Type B pancreatic cell (in vitro differentiated cells): ENCODE results near the gene SRRM2. TPM values are rescaled to one million over a fixed set of nuclear protein-coding genes. Genes with fewer than 3 reads are reported as not detected.

Experiments
- DNase-seq: peaks from one replicate; pipeline ENCODE4 v3.0.0; 2021; ENCODE audit warnings: mixed read lengths; ENCODE audit not compliant: unreplicated experiment; ENCODE audit errors: extremely low spot score
- H3K27ac Mint-ChIP-seq: 2 replicates; pipeline ENCODE4 v1.8.0; 2021; ENCODE audit warnings: mild to moderate bottlenecking, mixed read lengths
- H3K27me3 Mint-ChIP-seq: 2 replicates; pipeline ENCODE4 v1.8.0; 2021; ENCODE audit warnings: mixed read lengths
- H3K36me3 Mint-ChIP-seq: 2 replicates; pipeline ENCODE4 v1.8.0; 2021; ENCODE audit warnings: mixed read lengths
- H3K4me1 Mint-ChIP-seq: one replicate; pipeline ENCODE4 v1.8.0; 2021; ENCODE audit warnings: mixed read lengths; ENCODE audit not compliant: unreplicated experiment
- H3K4me3 Mint-ChIP-seq: 2 replicates; pipeline ENCODE4 v1.8.0; 2021; ENCODE audit warnings: mild to moderate bottlenecking, mixed read lengths
- H3K9me3 Mint-ChIP-seq: 2 replicates; pipeline ENCODE4 v1.8.0; 2021; ENCODE audit warnings: mixed read lengths
- CTCF ChIP-seq: fragments of 200-600 bp; sonication (generic); conservative IDR thresholded peaks from 2 replicates; pipeline ENCODE4 v1.5.0; 2021; ENCODE audit warnings: antibody characterized with exemption, mild to moderate bottlenecking
- total RNA-seq: library from RNA; stranded (reverse); gene quantifications from 2 replicates; pipeline ENCODE4 v1.2.1, GENCODE V29; 2021; ENCODE audit warnings: low replicate concordance

Gene SRRM2
- total RNA-seq, 1 donor from 2014 or later = 749 TPM

- no peaks in the 10 kb centered on the region for H3K27me3 Mint-ChIP-seq
- no peaks in the 10 kb centered on the region for H3K36me3 Mint-ChIP-seq
- H3K9me3 Mint-ChIP-seq = no peaks in the 10 kb centered on the region
- DNase-seq = no peak
- no peaks in the 10 kb centered on the region for H3K4me1 Mint-ChIP-seq
- no peak overlapping the region for H3K4me3 Mint-ChIP-seq
- TF ChIP-seq CTCF = no peak
- H3K27ac Mint-ChIP-seq = no peak overlapping the region
Observed at GRCh38 chr16:2709588-2709984, 42.9 kb upstream of the SRRM2 start.

- DNase-seq = no peak
- H3K36me3 Mint-ChIP-seq = no peaks in the 10 kb centered on the region
- H3K4me1 Mint-ChIP-seq = no peaks in the 10 kb centered on the region
- H3K9me3 Mint-ChIP-seq = no peaks in the 10 kb centered on the region
- TF ChIP-seq CTCF = no peak
- peaks cover 4% of the 10 kb centered on the region for H3K27me3 Mint-ChIP-seq
- H3K4me3 Mint-ChIP-seq = no peak overlapping the region
- H3K27ac Mint-ChIP-seq = no peak overlapping the region
Observed at GRCh38 chr16:2710021-2710710, 42.3 kb upstream of the SRRM2 start.

GRCh38 chr16:2710711-2711231, 41.7 kb upstream of the SRRM2 start:
- no peak for TF ChIP-seq CTCF

GRCh38 chr16:2711370-2712062, 40.9 kb upstream of the SRRM2 start:
- no peak for TF ChIP-seq CTCF
- H3K36me3 Mint-ChIP-seq = no peaks in the 10 kb centered on the region
- no peak overlapping the region for H3K27ac Mint-ChIP-seq
- H3K4me1 Mint-ChIP-seq = no peaks in the 10 kb centered on the region
- H3K4me3 Mint-ChIP-seq = no peak overlapping the region
- H3K9me3 Mint-ChIP-seq = no peaks in the 10 kb centered on the region
- DNase-seq = no peak
- peaks cover 4% of the 10 kb centered on the region for H3K27me3 Mint-ChIP-seq

More at GRCh38 chr16:2710711-2711231, 41.7 kb upstream of the SRRM2 start:
- Mint-ChIP-seq H3K27ac (no peak overlapping the region), H3K4me3 (no peak overlapping the region), H3K36me3 (no peaks in the 10 kb centered on the region), H3K27me3 (peaks cover 4% of the 10 kb centered on the region), H3K4me1 (no peaks in the 10 kb centered on the region), H3K9me3 (no peaks in the 10 kb centered on the region)
- DNase-seq = no peak

- H3K9me3 Mint-ChIP-seq = no peaks in the 10 kb centered on the region
- no peaks in the 10 kb centered on the region for H3K36me3 Mint-ChIP-seq
- H3K27me3 Mint-ChIP-seq = peaks cover 4% of the 10 kb centered on the region
- no peaks in the 10 kb centered on the region for H3K4me1 Mint-ChIP-seq
- TF ChIP-seq CTCF = no peak
- H3K27ac Mint-ChIP-seq = no peak overlapping the region
- no peak for DNase-seq
- H3K4me3 Mint-ChIP-seq = no peak overlapping the region
Observed at GRCh38 chr16:2712063-2712441, 40.4 kb upstream of the SRRM2 start.
